Endothelial cell of umbilical vein (primary cell): Measurements from ENCODE around the gene QRICH2. TPM values are rescaled to one million over a fixed set of nuclear protein-coding genes. Genes with fewer than 3 reads are reported as not detected.

ENCODE experiments used
- BruUV-seq: library from RNA; stranded (reverse); fragments of 400-500 nt; replicated peaks from 2 replicates; lab custom pipeline; 2021; lab: Mats Ljungman, UMichigan
- CTCF ChIA-PET: fragments of 300-600, 350-600 bp; sonication (Branson Sonifier 250); formaldehyde crosslinking; loops from one replicate; lab custom pipeline; 2021; ENCODE audit warnings: antibody characterized with exemption, inconsistent platforms; lab: Charles Lee
- POLR2A ChIA-PET: fragments of 300-600, 350-600 bp; sonication (Branson Sonifier 250); formaldehyde crosslinking; loops from one replicate; lab custom pipeline; 2021; ENCODE audit warnings: antibody characterized with exemption, inconsistent platforms; lab: Charles Lee
- DNase-seq: peaks from one replicate; pipeline ENCODE4 v3.0.0-alpha.2; 2011; ENCODE audit warnings: low read depth, low spot score
- FAIRE-seq: peaks from 2 replicates; lab custom pipeline; 2011; peaks lifted over from hg19 to GRCh38; lab: Jason Lieb, UNC
- H2AFZ ChIP-seq: 2 replicates; pipeline ENCODE4 v1.6.0; 2012; ENCODE audit warnings: low read depth, low read length, control low read depth, inconsistent platforms
- H3K27ac ChIP-seq: 2 replicates; pipeline ENCODE4 v1.5.1; 2011; ENCODE audit warnings: low read depth, mild to moderate bottlenecking, control low read depth, low read length, moderate library complexity; ENCODE audit not compliant: insufficient read depth
- H3K27me3 ChIP-seq, 2 experiments: 2 replicates each; pipeline versions ENCODE4 v1.6.0 to v1.6.1; 2011; ENCODE audit warnings: low read length in 2 of 2, mixed read lengths in 1 of 2; ENCODE audit not compliant: control insufficient read depth in 2 of 2, insufficient read depth in 2 of 2
- H3K36me3 ChIP-seq, 2 experiments: 2 replicates in 1 of 2; 3 replicates in 1 of 2; pipeline ENCODE4 v1.5.1; 2011; ENCODE audit warnings: low read length in 2 of 2, mild to moderate bottlenecking in 1 of 2, moderate library complexity in 1 of 2; ENCODE audit not compliant: control insufficient read depth in 2 of 2, insufficient read depth in 2 of 2; ENCODE audit errors: extremely low read depth in 1 of 2
- H3K4me1 ChIP-seq: 3 replicates; pipeline ENCODE4 v1.5.1; 2011; ENCODE audit warnings: mild to moderate bottlenecking, low read length; ENCODE audit not compliant: control insufficient read depth, insufficient read depth; ENCODE audit errors: extremely low read depth
- H3K4me2 ChIP-seq: 2 replicates; pipeline ENCODE4 v1.6.1; 2011; ENCODE audit warnings: low read length, control low read depth, mixed read lengths; ENCODE audit not compliant: insufficient read depth
- H3K4me3 ChIP-seq, 3 experiments: fragments of 200-600 bp in 1 of 3; sonication (generic), shearing (Covaris generic) in 1 of 3; replicated peaks in 1 of 3; 2 replicates each; pipeline ENCODE4 v1.5.1; 2011 to 2016; ENCODE audit warnings: control low read depth in 3 of 3, low read length in 3 of 3, mild to moderate bottlenecking in 2 of 3, inconsistent platforms in 1 of 3, low read depth in 1 of 3, moderate library complexity in 1 of 3; ENCODE audit not compliant: insufficient read depth in 1 of 3
- H3K79me2 ChIP-seq: 2 replicates; pipeline ENCODE4 v1.6.0; 2012; ENCODE audit warnings: low read length, inconsistent platforms; ENCODE audit not compliant: control insufficient read depth, insufficient read depth
- H3K9ac ChIP-seq: replicated peaks from 2 replicates; pipeline ENCODE3; 2011; ENCODE audit warnings: low read length, control low read depth; ENCODE audit not compliant: insufficient read depth; ENCODE audit errors: extremely low read depth
- H3K9me1 ChIP-seq: replicated peaks from 3 replicates; pipeline ENCODE4 v1.6.0; 2011; ENCODE audit warnings: mild to moderate bottlenecking, low read length; ENCODE audit not compliant: control insufficient read depth, insufficient read depth; ENCODE audit errors: extremely low read depth
- H3K9me3 ChIP-seq: replicated peaks from 2 replicates; pipeline ENCODE4 v1.5.1; 2012; ENCODE audit warnings: low read length, inconsistent platforms; ENCODE audit not compliant: control insufficient read depth, insufficient read depth
- H4K20me1 ChIP-seq: replicated peaks from 2 replicates; pipeline ENCODE3; 2011; ENCODE audit warnings: mild to moderate bottlenecking, low read length; ENCODE audit not compliant: control insufficient read depth, insufficient read depth; ENCODE audit errors: extremely low read depth
- EZH2 ChIP-seq: IDR thresholded peaks from 2 replicates; pipeline ENCODE4 v1.6.1; 2012; ENCODE audit warnings: borderline replicate concordance, low read depth, mild to moderate bottlenecking, moderate library complexity, low read length, inconsistent platforms; ENCODE audit not compliant: severe bottlenecking
- FOS ChIP-seq: IDR thresholded peaks from 2 replicates; pipeline ENCODE4 v1.6.1; 2011; ENCODE audit warnings: mild to moderate bottlenecking, low read length, moderate library complexity, borderline replicate concordance; ENCODE audit not compliant: insufficient read depth
- GATA2 ChIP-seq: IDR thresholded peaks from 2 replicates; pipeline ENCODE4 v1.7.0; 2011; ENCODE audit warnings: low read depth, mild to moderate bottlenecking, moderate library complexity, mixed read lengths, low read length; ENCODE audit not compliant: insufficient read length, insufficient read depth
- JUN ChIP-seq: IDR thresholded peaks from 2 replicates; pipeline ENCODE4 v1.6.1; 2011; ENCODE audit warnings: borderline replicate concordance, low read depth; ENCODE audit not compliant: insufficient read length, insufficient read depth
- MAX ChIP-seq: IDR thresholded peaks from 2 replicates; pipeline ENCODE4 v1.6.1; 2011; ENCODE audit not compliant: insufficient read depth, insufficient read length
- MYC ChIP-seq: IDR thresholded peaks from one replicate; pipeline ENCODE4 v1.6.1; 2011; ENCODE audit warnings: mild to moderate bottlenecking, low read depth, low read length
- POLR2A ChIP-seq: IDR thresholded peaks from 2 replicates; pipeline ENCODE4 v1.6.1; 2012; ENCODE audit warnings: low read depth, mild to moderate bottlenecking, control low read depth, low read length
- POLR2AphosphoS5 ChIP-seq: IDR thresholded peaks from 2 replicates; pipeline ENCODE4 v1.6.1; 2012; ENCODE audit warnings: low read depth, mild to moderate bottlenecking, control low read depth, low read length, moderate library complexity; ENCODE audit not compliant: insufficient read depth
- dilution Hi-C: fragments of 300-500 bp; cut with MboI; formaldehyde crosslinking; loops from one replicate; pipeline ENCODE4 v1.15.0; 2019; ENCODE audit warnings: low sequenced_read_pairs; ENCODE audit not compliant: extremely low pct_ligation_motif_present
- intact Hi-C: fragments of 100-400 bp; cut with micrococcal nuclease; formaldehyde crosslinking; loops from one replicate; pipeline ENCODE4 v1.10.0; 2022
- polyA plus RNA-seq, 4 experiments: library from polyadenylated mRNA; depleted of rRNA in 3 of 4; stranded (reverse) in 3 of 4; unstranded in 1 of 4; fragments of >200 nt; gene quantifications; 2 replicates each; pipeline versions ENCODE4 v1.2.1 to v1.2.3, GENCODE V29; 2011 to 2012; ENCODE audit warnings: missing spikeins in 1 of 4
- total RNA-seq: library from RNA; stranded (reverse); gene quantifications from 2 replicates; pipeline ENCODE4 v1.2.3, GENCODE V29; 2021
- TF ChIP-seq, protein P1 (sequence below), 2 donors: IDR thresholded peaks; 1 replicate in 1 of 2; 2 replicates in 1 of 2; pipeline ENCODE4 v1.5.1; 2011; ENCODE audit warnings: low read length in 2 of 2, mild to moderate bottlenecking in 2 of 2, moderate library complexity in 2 of 2, control low read depth in 1 of 2, inconsistent platforms in 1 of 2, low read depth in 1 of 2; ENCODE audit not compliant: insufficient read depth in 1 of 2; ENCODE audit errors: extremely low read depth in 1 of 2

The QRICH2 gene
- total and polyA plus RNA-seq, 2 donors (not counting 3 experiments of a cell fraction or from before 2014, with no cell fraction given), result 6.7 to 9.6 TPM

DNA sequence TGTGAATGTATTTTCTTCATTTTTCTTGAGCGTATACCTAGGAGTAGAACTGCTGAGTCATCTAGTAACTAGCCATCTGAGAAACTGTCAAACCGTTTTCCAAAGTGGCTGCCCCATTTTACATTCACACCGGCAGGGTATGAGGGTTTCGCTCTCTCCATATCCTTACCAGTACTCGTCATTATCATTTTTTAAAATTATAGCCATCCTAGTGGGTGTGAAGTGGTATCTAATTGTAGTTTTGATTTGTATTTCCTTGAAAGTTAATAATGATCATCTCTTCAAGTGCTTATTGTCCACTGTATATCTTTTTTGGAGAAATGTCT, 73.8 kb downstream of the QRICH2 start:
- Histone ChIP-seq H4K20me1 (no peaks in the 10 kb centered on the region), H3K9me3 (no peaks in the 10 kb centered on the region), H3K27me3 (peaks cover 30 to 37% of the 10 kb centered on the region in 2 experiments), H2AFZ (no peak overlapping the region), H3K4me1 (no peaks in the 10 kb centered on the region), H3K79me2 (no peaks in the 10 kb centered on the region), H3K27ac (no peak overlapping the region), H3K36me3 (no peaks in the 10 kb centered on the region), H3K9me1 (no peaks in the 10 kb centered on the region), H3K4me2 (no peak overlapping the region), H3K9ac (no peak overlapping the region), H3K4me3 (no peak overlapping the region)
- intact Hi-C loops, result no loop called here
- TF ChIP-seq EZH2, result no peak
- TF ChIP-seq MAX, result no peak
- no peak for TF ChIP-seq POLR2A
- no peak for TF ChIP-seq POLR2AphosphoS5
- no peak for TF ChIP-seq JUN
- TF ChIP-seq, protein P1, sequence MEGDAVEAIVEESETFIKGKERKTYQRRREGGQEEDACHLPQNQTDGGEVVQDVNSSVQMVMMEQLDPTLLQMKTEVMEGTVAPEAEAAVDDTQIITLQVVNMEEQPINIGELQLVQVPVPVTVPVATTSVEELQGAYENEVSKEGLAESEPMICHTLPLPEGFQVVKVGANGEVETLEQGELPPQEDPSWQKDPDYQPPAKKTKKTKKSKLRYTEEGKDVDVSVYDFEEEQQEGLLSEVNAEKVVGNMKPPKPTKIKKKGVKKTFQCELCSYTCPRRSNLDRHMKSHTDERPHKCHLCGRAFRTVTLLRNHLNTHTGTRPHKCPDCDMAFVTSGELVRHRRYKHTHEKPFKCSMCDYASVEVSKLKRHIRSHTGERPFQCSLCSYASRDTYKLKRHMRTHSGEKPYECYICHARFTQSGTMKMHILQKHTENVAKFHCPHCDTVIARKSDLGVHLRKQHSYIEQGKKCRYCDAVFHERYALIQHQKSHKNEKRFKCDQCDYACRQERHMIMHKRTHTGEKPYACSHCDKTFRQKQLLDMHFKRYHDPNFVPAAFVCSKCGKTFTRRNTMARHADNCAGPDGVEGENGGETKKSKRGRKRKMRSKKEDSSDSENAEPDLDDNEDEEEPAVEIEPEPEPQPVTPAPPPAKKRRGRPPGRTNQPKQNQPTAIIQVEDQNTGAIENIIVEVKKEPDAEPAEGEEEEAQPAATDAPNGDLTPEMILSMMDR (IDR thresholded peaks at IDR 0.05; ENCODE audit: extremely low read depth in 1 of 2, insufficient read depth in 1 of 2, low read depth in 1 of 2, low read length in 2 of 2), result no peak
- TF ChIP-seq FOS, result no peak
- TF ChIP-seq GATA2, result no peak
- no peak for TF ChIP-seq MYC
- POLR2A ChIA-PET, result no interaction called here
- DNase-seq (no peak), FAIRE-seq (no peak)
- CTCF ChIA-PET, result interaction anchor here (1.3 kb wide), 1 partner anchor 45 kb away, joined by 3 read pairs; no protein-coding TSS in a partner anchor
- BruUV-seq, result no TSS peak
- dilution Hi-C loops, result no loop called here
